K562 (cell line): ENCODE data around the gene PRXL2B. TPM values are rescaled to one million over a fixed set of nuclear protein-coding genes. Genes with fewer than 3 reads are reported as not detected.

Experiments used
- ARID3A ChIP-seq: IDR thresholded peaks from 2 replicates; pipeline ENCODE4 v1.6.1; 2012; ENCODE audit warnings: low read depth, low read length, improper control_type of control experiment, borderline replicate concordance
- MTA2 ChIP-seq: fragments of 450-650 bp; IDR thresholded peaks from 2 replicates; pipeline ENCODE4 v1.6.1; 2016; ENCODE audit warnings: low read depth
- NR3C1 ChIP-seq: sonication (generic); formaldehyde crosslinking; IDR thresholded peaks from 2 replicates; pipeline ENCODE4 v1.8.1; 2022; ENCODE audit warnings: missing genetic modification reagents
- PHTF2 ChIP-seq: fragments of 250-450 bp; sonication (Bioruptor Pico); IDR thresholded peaks from 2 replicates; pipeline ENCODE4 v1.5.0; 2021; ENCODE audit warnings: mild to moderate bottlenecking
- SIN3A ChIP-seq, 2 experiments: fragments of 150-350 bp in 1 of 2; IDR thresholded peaks; 2 replicates each; pipeline ENCODE4 v1.6.1; 2011 to 2016; ENCODE audit warnings: borderline replicate concordance in 2 of 2, low read depth in 2 of 2, low read length in 2 of 2, mild to moderate bottlenecking in 2 of 2, moderate library complexity in 2 of 2; ENCODE audit not compliant: control insufficient read depth in 1 of 2
- ZNF197 ChIP-seq: fragments of 200-800 bp; sonication (Bioruptor generic); IDR thresholded peaks from 2 replicates; pipeline ENCODE4 v1.6.1; 2016; ENCODE audit warnings: low read depth, missing genetic modification characterization, missing compliant biosample characterization
- ZNF24 ChIP-seq: fragments of 450-650 bp; IDR thresholded peaks from 2 replicates; pipeline ENCODE4 v1.6.1; 2016
- ZNF318 ChIP-seq, 2 experiments: fragments of 450-650 bp; IDR thresholded peaks; 2 replicates each; pipeline ENCODE4 v1.6.1; 2016; ENCODE audit warnings: mild to moderate bottlenecking in 2 of 2, borderline replicate concordance in 1 of 2, low read depth in 1 of 2, moderate library complexity in 1 of 2
- polyA plus RNA-seq, 8 experiments: library from polyadenylated mRNA; depleted of rRNA in 4 of 8; stranded (reverse) in 5 of 8; unstranded in 3 of 8; fragments of >200 nt; fragmentation: Nextera tagmentation in 2 of 8; fragmentation: Illumina TruSeq in 1 of 8; extraction: Ambion mirVana in 2 of 8; extraction: Trizol in 1 of 8; gene quantifications; 2 replicates each; pipeline versions ENCODE4 v1.2.1 to v1.2.3, GENCODE V29; 2011 to 2014; ENCODE audit warnings: inconsistent platforms in 1 of 8, missing spikeins in 1 of 8
- total RNA-seq, 7 experiments: library from RNA; depleted of rRNA in 6 of 7; stranded (reverse); fragments of >200 nt in 6 of 7; fragmentation: Illumina TruSeq in 2 of 7; extraction: Trizol in 2 of 7; gene quantifications; 2 replicates each; pipeline versions ENCODE4 v1.2.1 to v1.2.3, GENCODE V29; 2011 to 2021; ENCODE audit warnings: low replicate concordance in 1 of 7
- TF ChIP-seq, protein P1 (sequence below), 2 experiments: fragments of 200-800 bp in 1 of 2; sonication (Bioruptor generic) in 1 of 2; sonication (generic) in 1 of 2; formaldehyde crosslinking in 1 of 2; IDR thresholded peaks in 1 of 2; conservative IDR thresholded peaks in 1 of 2; 2 replicates each; pipeline versions ENCODE4 v1.5.0 to v1.6.1; 2016 to 2020; ENCODE audit warnings: missing compliant biosample characterization in 1 of 2, missing genetic modification characterization in 1 of 2, missing genetic modification reagents in 1 of 2

PRXL2B gene
- total and polyA plus RNA-seq, 9 of the 15 experiments (the other 6 are each of a cell fraction or from before 2014, with no cell fraction given) = 0.99 to 25.3 (median 11.8) TPM

DNA sequence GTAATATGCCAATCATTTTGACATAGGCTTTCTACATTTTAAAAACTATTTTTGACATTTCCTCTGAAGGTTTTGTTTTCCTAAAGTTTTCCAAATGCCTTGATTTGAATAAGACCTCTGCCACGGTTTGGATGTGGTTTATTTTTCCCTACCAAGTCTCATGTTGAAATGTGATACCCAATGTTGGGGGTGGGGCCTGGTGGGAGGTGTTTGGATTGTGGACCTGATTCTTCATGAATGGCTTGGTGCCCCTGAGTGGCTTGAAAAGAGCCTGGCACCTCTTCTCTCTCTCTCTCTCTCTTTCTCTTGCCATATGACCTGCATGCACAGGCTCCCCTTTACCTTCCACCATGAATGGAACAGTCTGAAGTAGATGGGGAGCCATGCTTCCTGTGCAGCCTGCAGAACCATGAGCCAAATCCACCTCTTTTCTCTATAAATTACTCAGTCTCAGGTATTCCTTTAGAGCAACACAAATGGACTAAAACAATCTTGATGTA is 31.4 kb downstream of the PRXL2B start (continued):
- TF ChIP-seq ZNF318 (IDR thresholded peaks at IDR 0.05; ENCODE audit: borderline replicate concordance in 1 of 2, low read depth in 1 of 2) (no peak), MTA2 (no peak), ARID3A (no peak), ZNF24 (no peak), SIN3A (IDR thresholded peaks at IDR 0.05; ENCODE audit: borderline replicate concordance in 2 of 2, control insufficient read depth in 1 of 2, low read depth in 2 of 2, low read length in 2 of 2) (no peak), PHTF2 (CRISPR knock-in tag) (no peak), ZNF197 (CRISPR knock-in tag) (no peak), NR3C1 (CRISPR knock-in tag) (no peak)
- TF ChIP-seq, protein P1, sequence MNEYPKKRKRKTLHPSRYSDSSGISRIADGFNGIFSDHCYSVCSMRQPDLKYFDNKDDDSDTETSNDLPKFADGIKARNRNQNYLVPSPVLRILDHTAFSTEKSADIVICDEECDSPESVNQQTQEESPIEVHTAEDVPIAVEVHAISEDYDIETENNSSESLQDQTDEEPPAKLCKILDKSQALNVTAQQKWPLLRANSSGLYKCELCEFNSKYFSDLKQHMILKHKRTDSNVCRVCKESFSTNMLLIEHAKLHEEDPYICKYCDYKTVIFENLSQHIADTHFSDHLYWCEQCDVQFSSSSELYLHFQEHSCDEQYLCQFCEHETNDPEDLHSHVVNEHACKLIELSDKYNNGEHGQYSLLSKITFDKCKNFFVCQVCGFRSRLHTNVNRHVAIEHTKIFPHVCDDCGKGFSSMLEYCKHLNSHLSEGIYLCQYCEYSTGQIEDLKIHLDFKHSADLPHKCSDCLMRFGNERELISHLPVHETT (CRISPR knock-in tag; conservative IDR thresholded peaks at IDR 0.05 in 1 of 2, IDR thresholded peaks at IDR 0.05 in 1 of 2) = no peak
